Measurements from ENCODE around the gene TPST1.

GRCh38 chr7:66331883-66332282 is 126.7 kb downstream of the TPST1 start:
- TF ChIP-seq CTCF (IDR thresholded peaks at IDR 0.05; ENCODE audit: insufficient read depth, low read depth, low read length) (no peak), EZH2 (IDR thresholded peaks at IDR 0.05; ENCODE audit: insufficient read depth, low read length) (no peak)

All from astrocyte (in vitro differentiated cells and primary cell).